ENCODE data around the gene STIM2. TPM values are rescaled to one million over a fixed set of nuclear protein-coding genes. Genes with fewer than 3 reads are reported as not detected.
"Not testable (repeated sequence)": the region's sequence is repeated elsewhere in the genome, so short reads cannot be mapped to it uniquely, and the experiment has no call there.

The STIM2 gene
- total and polyA plus RNA-seq, 2 donors = 14.9 to 34.9 TPM

DNA sequence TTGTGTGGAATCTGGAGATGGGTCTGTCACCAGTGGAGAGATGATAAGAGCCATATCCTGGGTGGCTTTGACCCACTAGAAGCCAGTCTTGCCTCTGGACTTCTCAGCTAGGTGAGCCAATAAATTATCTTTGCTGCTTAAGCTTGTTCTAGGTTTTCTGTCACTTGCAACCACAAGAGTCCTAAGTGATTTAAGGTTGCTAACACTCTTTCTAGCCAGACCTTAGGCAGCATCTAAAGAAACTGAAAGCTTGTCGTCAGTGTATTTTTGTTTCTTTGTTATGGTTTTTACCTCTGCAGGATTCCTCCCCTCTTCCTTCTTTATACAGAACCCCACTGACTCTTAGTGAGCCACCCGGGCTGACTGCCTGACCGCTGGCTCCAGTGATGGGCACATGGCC, 37.1 kb upstream of the STIM2 start:
- DNase-seq (ENCODE audit: extremely low spot score) = no peak
- H3K36me3 ChIP-seq (ENCODE audit: insufficient read depth) = no peaks in the 10 kb centered on the region
- WGBS = 93% methylated on average over 3 of the region's 3 CpGs
- no peaks in the 10 kb centered on the region for H3K4me1 ChIP-seq (ENCODE audit: insufficient read depth)
- H3K27ac ChIP-seq (ENCODE audit: low read depth) = no peak overlapping the region
- H3K4me3 ChIP-seq (ENCODE audit: low read depth, low read length) = no peak overlapping the region

DNA sequence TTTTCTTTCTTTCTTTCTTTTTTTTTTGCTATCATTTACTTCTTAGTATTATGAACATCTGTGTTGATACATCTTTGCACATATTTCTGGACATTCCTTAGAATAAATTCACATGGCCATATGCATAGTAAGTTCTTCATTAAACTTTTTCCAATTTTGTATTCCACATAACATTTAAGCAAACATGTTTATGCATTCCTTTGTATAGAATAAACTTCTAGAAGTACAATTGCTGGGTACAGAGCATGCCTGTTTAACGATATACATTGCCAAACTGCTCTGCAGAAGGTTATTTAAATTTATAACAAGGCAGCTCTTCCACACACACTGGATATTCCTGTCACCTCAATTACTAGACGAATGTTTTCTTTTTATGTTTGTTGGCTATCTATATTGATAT, 36.0 kb upstream of the STIM2 start:
- no peak overlapping the region for H3K4me3 ChIP-seq (ENCODE audit: low read depth, low read length)
- no peak for DNase-seq (ENCODE audit: extremely low spot score)
- no peaks in the 10 kb centered on the region for H3K36me3 ChIP-seq (ENCODE audit: insufficient read depth)
- no peak overlapping the region for H3K27ac ChIP-seq (ENCODE audit: low read depth)
- no peaks in the 10 kb centered on the region for H3K4me1 ChIP-seq (ENCODE audit: insufficient read depth)
- 77% methylated on average over 2 of the region's 2 CpGs for WGBS

DNA sequence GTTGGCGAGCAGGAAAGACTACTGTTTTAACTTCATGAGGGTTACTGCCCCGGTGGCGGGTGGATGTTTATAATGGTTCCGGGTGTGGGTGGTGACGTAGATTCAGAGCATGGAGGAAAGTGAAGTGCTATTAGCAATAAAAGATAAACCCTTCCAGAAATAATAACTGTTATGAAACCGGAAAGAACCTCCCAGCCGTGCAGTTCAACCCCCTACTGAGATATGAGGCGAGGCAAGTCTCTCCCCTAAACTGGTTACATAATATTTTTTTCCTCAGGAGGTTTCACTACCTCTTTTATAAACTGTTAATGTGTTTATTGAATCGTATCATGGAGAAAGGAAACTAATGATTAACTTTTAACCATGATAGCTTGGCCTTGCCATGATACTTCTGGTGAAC, 33.9 kb upstream of the STIM2 start:
- no peaks in the 10 kb centered on the region for H3K4me1 ChIP-seq (ENCODE audit: insufficient read depth)
- no peaks in the 10 kb centered on the region for H3K36me3 ChIP-seq (ENCODE audit: insufficient read depth)
- WGBS = 45% methylated on average over 9 of the region's 9 CpGs
- H3K4me3 ChIP-seq (ENCODE audit: low read depth, low read length) = no peak overlapping the region
- H3K27ac ChIP-seq (ENCODE audit: low read depth) = no peak overlapping the region
- no peak for DNase-seq (ENCODE audit: extremely low spot score)

DNA sequence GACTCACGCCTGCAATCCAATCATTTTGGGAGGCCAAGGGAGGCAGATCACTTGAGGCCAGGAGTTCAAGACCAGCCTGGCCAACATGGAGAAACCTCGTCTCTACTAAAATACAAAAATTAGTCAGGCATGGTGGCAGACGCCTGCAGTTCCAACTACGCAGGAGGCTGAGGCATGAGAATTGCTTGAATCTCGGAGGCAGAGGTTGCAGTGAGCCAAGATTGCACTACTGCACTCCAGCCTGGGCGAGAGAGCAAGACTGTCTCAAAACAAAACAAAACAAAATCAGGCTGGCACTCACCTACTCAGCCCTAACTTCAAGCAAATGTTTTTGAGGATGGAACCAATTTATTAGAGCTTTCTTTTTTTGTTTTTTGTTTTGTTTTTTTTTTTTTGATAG, 33.3 kb upstream of the STIM2 start:
- not testable (repeated sequence) for H3K27ac ChIP-seq (ENCODE audit: low read depth); H3K4me1 ChIP-seq (ENCODE audit: insufficient read depth)
- WGBS = 95% methylated on average over 6 of the region's 6 CpGs

DNA sequence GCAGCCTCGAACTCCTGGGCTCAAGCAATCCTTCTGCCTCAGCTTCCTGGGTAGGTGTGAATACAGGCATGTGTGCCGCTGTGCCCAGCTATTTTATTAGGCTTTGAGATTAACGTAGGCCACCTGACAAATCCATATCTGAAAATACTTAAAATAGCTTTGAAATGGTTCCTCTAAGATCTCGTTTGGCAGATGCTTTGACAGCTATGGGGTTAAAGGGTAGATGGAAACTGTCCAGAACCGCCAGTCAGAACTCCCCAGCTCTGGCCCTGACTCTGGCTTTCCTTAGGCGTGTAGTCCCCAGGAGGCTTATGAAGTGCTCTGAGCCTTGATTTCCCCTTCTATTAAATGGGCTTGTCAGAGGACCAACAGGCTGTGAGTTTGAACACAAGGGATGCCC, 32.8 kb upstream of the STIM2 start:
- WGBS = 84% methylated on average over 6 of the region's 6 CpGs
- H3K4me1 ChIP-seq (ENCODE audit: insufficient read depth) = no peaks in the 10 kb centered on the region
- no peak overlapping the region for H3K4me3 ChIP-seq (ENCODE audit: low read depth, low read length)
- H3K27ac ChIP-seq (ENCODE audit: low read depth) = no peak overlapping the region
- no peaks in the 10 kb centered on the region for H3K36me3 ChIP-seq (ENCODE audit: insufficient read depth)
- no peak for DNase-seq (ENCODE audit: extremely low spot score)

More for the DNA sequence above, 33.3 kb upstream of the STIM2 start:
- H3K4me3 ChIP-seq (ENCODE audit: low read depth, low read length); H3K36me3 ChIP-seq (ENCODE audit: insufficient read depth); DNase-seq (ENCODE audit: extremely low spot score): not testable (repeated sequence)

DNA sequence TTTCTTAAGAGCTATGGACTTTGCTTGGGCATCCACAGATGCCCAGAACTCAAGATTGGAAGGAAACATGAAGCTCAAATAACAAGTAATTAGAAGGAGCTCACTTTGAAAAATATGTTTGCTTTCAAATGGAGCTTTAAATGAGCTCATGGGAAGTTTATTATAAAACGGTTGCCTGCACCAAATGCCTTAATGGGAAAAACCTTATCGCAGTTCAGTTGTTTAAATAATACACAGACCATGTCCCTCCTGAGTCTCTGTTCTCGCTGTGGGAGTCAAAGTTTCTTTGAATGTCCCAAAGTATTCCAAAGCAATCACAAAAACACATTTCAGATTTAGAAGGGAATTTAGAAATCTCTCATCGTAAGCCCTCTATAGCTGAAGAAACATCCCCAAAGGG, 31.6 kb upstream of the STIM2 start:
- whole genome bisulfite sequencing = 43% methylated on average over 4 of the region's 4 CpGs
- Histone ChIP-seq H3K4me3 (ENCODE audit: low read depth, low read length) (no peak overlapping the region), H3K36me3 (ENCODE audit: insufficient read depth) (no peaks in the 10 kb centered on the region), H3K27ac (ENCODE audit: low read depth) (no peak overlapping the region), H3K4me1 (ENCODE audit: insufficient read depth) (no peaks in the 10 kb centered on the region)
- DNase-seq (ENCODE audit: extremely low spot score) = no peak

DNA sequence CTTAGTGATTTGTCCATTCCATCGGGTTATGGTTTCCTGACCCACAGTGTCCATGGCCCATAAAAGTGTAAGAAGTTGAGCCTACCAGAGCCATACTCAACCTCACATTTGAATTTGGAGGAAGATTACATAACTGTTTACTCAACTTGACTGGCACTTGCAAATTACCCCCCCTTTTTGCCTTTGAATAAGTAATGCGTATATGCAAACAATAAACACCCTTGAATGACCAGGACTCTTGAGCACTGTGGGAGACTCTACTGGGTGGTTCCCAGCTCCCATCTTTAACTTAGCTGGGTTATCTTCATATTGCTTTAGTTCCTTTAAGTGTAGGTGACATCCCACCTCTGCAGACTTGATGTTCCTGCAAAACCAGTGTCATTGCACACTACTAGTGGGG, 30.6 kb upstream of the STIM2 start:
- no peak overlapping the region for H3K4me3 ChIP-seq (ENCODE audit: low read depth, low read length)
- no peaks in the 10 kb centered on the region for H3K36me3 ChIP-seq (ENCODE audit: insufficient read depth)
- H3K27ac ChIP-seq (ENCODE audit: low read depth) = no peak overlapping the region
- 78% methylated on average over 2 of the region's 2 CpGs for WGBS
- H3K4me1 ChIP-seq (ENCODE audit: insufficient read depth) = no peaks in the 10 kb centered on the region
- no peak for DNase-seq (ENCODE audit: extremely low spot score)

DNA sequence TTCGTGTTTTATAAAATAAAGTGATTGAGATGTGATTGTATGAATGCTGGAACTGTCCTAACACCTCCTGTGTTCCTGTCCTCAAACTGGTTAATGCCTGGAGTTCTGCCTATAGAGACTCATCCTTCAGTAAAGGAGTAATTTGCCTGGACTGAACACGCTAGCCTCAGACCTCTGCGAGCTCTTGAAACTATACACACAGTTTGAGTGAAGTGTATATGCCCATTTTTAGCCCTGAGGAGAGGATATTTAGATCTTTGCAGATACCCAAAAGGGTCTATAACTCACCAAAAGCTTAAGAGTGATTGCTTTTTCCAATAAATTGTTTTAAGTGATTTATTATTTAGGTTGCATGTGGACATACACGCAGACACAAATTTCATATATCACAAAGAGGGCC, 29.9 kb upstream of the STIM2 start:
- 96% methylated on average over 4 of the region's 4 CpGs for WGBS
- Histone ChIP-seq H3K27ac (ENCODE audit: low read depth) (no peak overlapping the region), H3K36me3 (ENCODE audit: insufficient read depth) (no peaks in the 10 kb centered on the region), H3K4me3 (ENCODE audit: low read depth, low read length) (no peak overlapping the region), H3K4me1 (ENCODE audit: insufficient read depth) (no peaks in the 10 kb centered on the region)
- DNase-seq (ENCODE audit: extremely low spot score) = no peak

DNA sequence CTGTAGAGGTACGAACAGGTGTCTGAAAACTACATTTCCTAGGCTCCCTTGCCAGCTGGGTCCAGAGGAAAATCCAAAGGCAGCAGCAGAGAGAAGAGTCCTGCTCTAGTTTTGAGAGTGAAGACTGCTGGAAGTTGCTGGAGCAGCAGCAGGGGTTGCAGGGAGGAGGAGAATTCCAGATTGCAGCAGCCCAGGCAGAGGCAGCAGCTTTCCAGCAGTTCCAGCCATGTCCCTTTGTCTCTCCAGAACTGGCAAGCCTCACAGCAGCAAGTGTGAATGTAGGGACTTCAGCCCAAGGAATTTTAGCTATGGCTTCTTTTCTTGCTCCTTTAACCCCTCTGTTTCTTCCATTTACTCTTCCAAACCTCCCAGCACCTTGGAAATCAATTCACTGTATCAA, 24.1 kb upstream of the STIM2 start:
- 98% methylated on average over 1 of the region's 1 CpG for WGBS
- no peak for DNase-seq (ENCODE audit: extremely low spot score)
- Histone ChIP-seq H3K4me3 (ENCODE audit: low read depth, low read length) (no peak overlapping the region), H3K27ac (ENCODE audit: low read depth) (no peak overlapping the region), H3K36me3 (ENCODE audit: insufficient read depth) (no peaks in the 10 kb centered on the region), H3K4me1 (ENCODE audit: insufficient read depth) (no peaks in the 10 kb centered on the region)

DNA sequence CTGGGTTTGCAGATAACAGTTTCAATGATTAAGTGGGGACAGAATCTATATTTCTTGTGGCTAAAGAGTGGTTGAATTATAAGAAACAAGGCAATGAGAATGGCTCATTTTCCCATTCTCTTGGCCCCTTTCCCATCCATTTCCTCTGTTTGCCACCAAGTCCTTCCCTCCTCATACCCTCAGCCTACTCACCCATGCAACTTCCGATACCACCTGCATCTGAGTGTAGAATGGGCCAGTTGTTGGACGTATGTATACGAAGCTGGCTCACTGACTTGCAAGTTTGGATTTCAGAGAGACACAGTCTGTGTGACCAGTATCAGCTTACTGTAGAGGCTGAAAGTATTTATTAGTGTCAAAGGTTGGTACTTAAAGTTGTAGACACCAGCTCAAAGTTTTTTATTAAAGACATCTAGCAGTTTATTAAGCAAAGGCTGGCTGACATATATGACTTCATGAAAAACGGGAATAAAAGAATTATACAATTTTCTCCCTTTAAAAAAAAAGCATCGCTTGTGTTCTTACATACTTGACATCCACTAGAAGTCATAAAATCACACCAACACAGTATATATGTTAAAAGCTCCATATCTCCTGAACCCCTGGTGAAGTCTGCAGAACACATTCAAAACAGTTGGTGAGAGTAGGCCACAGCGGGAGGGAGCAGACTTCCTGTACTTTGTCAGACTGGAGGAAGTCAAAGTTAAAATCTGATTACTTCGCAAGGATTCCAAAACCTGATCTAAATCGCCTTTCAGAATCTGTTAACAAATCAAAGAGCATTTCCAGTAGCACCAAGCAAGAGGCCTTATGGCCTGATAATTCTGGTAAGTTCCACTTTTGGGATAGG, 22.4 kb upstream of the STIM2 start:
- DNase-seq (ENCODE audit: extremely low spot score) = no peak
- Histone ChIP-seq H3K4me3 (ENCODE audit: low read depth, low read length) (no peak overlapping the region), H3K36me3 (ENCODE audit: insufficient read depth) (no peaks in the 10 kb centered on the region), H3K27ac (ENCODE audit: low read depth) (no peak overlapping the region), H3K4me1 (ENCODE audit: insufficient read depth) (no peaks in the 10 kb centered on the region)
- WGBS = 59% methylated on average over 8 of the region's 8 CpGs

DNA sequence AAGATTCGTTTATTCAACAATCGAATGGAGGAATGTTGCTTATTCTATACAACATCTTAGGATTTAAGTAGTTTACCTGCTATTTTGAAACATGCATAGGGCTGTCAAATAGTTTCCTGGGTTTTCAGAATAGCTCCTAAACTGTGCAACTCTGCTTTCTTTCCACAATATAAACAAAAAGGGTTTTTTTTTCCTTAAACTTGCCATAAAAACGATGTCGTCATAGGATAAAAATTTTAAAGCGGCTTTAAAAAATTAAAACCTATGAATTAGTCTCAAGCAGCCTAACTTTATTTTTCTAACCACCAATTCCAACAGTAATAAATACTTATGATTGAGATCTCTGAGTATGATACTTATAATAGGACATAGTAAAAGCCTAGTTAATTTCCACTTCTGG, 21.6 kb upstream of the STIM2 start:
- no peak overlapping the region for H3K4me3 ChIP-seq (ENCODE audit: low read depth, low read length)
- H3K27ac ChIP-seq (ENCODE audit: low read depth) = no peak overlapping the region
- WGBS = 41% methylated on average over 5 of the region's 5 CpGs
- no peaks in the 10 kb centered on the region for H3K36me3 ChIP-seq (ENCODE audit: insufficient read depth)
- H3K4me1 ChIP-seq (ENCODE audit: insufficient read depth) = no peaks in the 10 kb centered on the region
- no peak for DNase-seq (ENCODE audit: extremely low spot score)

DNA sequence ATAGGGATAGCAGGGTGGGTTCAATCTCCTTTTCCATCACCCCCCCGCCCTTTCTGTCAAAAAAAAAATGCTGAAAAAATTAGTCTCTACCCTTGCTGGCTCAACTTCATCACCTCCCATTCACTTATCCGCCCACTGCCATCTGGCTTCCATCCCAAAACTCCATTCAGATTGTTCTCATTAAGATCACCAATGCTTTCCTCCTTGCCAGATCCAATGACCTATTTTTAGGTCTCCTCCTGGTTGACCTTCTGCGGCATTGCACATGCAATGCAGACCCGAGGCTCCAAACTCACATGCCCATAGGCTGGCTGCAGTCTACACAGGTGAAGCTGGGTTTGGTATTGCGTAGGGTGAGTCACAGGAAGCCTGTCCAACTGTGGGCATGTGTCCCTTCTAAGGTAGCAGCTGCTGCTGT, 21.1 kb upstream of the STIM2 start:
- no peaks in the 10 kb centered on the region for H3K36me3 ChIP-seq (ENCODE audit: insufficient read depth)
- no peak for DNase-seq (ENCODE audit: extremely low spot score)
- no peak overlapping the region for H3K27ac ChIP-seq (ENCODE audit: low read depth)
- H3K4me1 ChIP-seq (ENCODE audit: insufficient read depth) = no peaks in the 10 kb centered on the region
- H3K4me3 ChIP-seq (ENCODE audit: low read depth, low read length) = no peak overlapping the region
- 58% methylated on average over 5 of the region's 5 CpGs for WGBS

DNA sequence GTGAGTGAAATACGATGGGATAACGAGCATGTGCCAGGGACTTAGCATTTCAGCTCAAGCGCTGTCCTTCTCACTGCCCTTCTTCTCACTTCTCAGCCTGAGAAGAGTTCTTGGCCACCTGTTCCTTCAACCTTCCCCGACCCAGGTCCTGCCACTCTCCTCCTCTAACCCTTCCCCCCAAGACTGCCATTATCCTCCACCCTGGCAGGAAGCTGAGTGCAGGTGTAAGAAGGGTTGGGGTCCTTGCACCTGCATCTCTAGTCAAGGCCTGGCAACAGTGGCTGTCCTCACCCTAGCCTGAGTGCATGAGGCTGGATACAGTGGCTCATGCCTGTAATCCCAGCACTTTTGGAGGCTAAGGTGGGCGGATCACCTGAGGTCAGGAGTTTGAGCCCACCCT, 19.9 kb upstream of the STIM2 start:
- H3K27ac ChIP-seq (ENCODE audit: low read depth) = no peak overlapping the region
- WGBS = 72% methylated on average over 5 of the region's 5 CpGs
- no peaks in the 10 kb centered on the region for H3K4me1 ChIP-seq (ENCODE audit: insufficient read depth)
- no peak overlapping the region for H3K4me3 ChIP-seq (ENCODE audit: low read depth, low read length)
- no peaks in the 10 kb centered on the region for H3K36me3 ChIP-seq (ENCODE audit: insufficient read depth)
- no peak for DNase-seq (ENCODE audit: extremely low spot score)

DNA sequence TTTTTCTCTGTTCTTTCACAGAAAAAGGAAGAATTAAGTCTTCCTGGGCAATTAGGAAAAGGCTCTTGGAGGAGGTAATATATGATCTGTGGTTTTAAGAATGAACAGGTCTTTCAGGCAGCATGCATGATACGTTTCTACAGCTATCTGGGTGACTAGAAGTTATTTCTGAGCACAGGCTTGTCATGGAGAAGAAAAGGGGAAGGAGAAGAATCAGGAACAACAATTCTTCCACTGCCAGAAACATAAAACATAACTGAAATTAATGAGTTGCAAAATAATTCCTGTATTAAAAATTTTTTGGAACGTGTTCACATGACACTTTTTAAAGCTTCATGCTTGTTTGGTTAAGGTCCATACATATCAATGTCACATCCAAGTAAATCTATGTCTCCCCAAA, 17.7 kb upstream of the STIM2 start:
- H3K36me3 ChIP-seq (ENCODE audit: insufficient read depth) = no peaks in the 10 kb centered on the region
- H3K27ac ChIP-seq (ENCODE audit: low read depth) = no peak overlapping the region
- H3K4me3 ChIP-seq (ENCODE audit: low read depth, low read length) = no peak overlapping the region
- DNase-seq (ENCODE audit: extremely low spot score) = no peak
- WGBS = 69% methylated on average over 2 of the region's 2 CpGs
- H3K4me1 ChIP-seq (ENCODE audit: insufficient read depth) = no peaks in the 10 kb centered on the region

DNA sequence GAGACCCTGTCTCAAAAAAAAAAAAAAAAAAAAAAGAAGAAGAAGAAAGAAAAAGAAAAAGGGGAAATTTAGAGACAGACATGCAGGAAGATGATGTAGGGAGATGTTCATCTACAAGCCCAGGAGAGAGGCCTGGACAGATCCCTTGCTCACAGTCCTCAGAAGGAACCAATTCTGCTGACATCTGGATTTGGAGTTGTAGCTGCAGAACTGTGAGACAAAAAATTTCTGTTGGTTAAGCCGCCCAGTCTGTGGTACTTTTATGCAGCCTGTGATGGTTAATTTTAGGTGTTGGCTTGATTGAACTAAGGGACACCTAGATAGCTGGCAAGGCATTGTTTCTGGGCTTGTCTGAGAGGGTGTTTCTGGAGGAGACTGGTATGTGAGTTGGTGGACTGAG, 10.1 kb upstream of the STIM2 start:
- WGBS = 90% methylated on average over 1 of the region's 1 CpG
- no peaks in the 10 kb centered on the region for H3K4me1 ChIP-seq (ENCODE audit: insufficient read depth)
- no peak for DNase-seq (ENCODE audit: extremely low spot score)
- no peak overlapping the region for H3K4me3 ChIP-seq (ENCODE audit: low read depth, low read length)
- H3K27ac ChIP-seq (ENCODE audit: low read depth) = no peak overlapping the region
- no peaks in the 10 kb centered on the region for H3K36me3 ChIP-seq (ENCODE audit: insufficient read depth)
